Chondrocyte (in vitro differentiated cells): ENCODE measurements around the gene SCAND1. TPM values are rescaled to one million over a fixed set of nuclear protein-coding genes. Genes with fewer than 3 reads are reported as not detected.
"Not testable (repeated sequence)": the region's sequence is repeated elsewhere in the genome, so short reads cannot be mapped to it uniquely, and the experiment has no call there.

Source experiments
- DNase-seq: peaks from one replicate; pipeline ENCODE4 v3.0.0; 2021; ENCODE audit warnings: mixed read lengths, low spot score
- H3K27ac Mint-ChIP-seq: one replicate; pipeline ENCODE4 v1.8.0; 2021; ENCODE audit warnings: mild to moderate bottlenecking, moderate library complexity, mixed read lengths; ENCODE audit not compliant: unreplicated experiment
- H3K27me3 Mint-ChIP-seq: 2 replicates; pipeline ENCODE4 v1.8.0; 2021; ENCODE audit warnings: low read depth, mixed read lengths
- H3K36me3 Mint-ChIP-seq: 2 replicates; pipeline ENCODE4 v1.8.0; 2021; ENCODE audit warnings: low read depth, mixed read lengths
- H3K4me1 Mint-ChIP-seq: 2 replicates; pipeline ENCODE4 v1.8.0; 2021; ENCODE audit warnings: low read depth, mild to moderate bottlenecking, mixed read lengths
- H3K4me3 Mint-ChIP-seq: one replicate; pipeline ENCODE4 v1.8.0; 2021; ENCODE audit warnings: mild to moderate bottlenecking, moderate library complexity, mixed read lengths; ENCODE audit not compliant: unreplicated experiment
- H3K9me3 Mint-ChIP-seq: 2 replicates; pipeline ENCODE4 v1.8.0; 2021; ENCODE audit warnings: low read depth, mixed read lengths
- total RNA-seq: library from RNA; stranded (reverse); gene quantifications from 3 replicates; pipeline ENCODE4 v1.2.1, GENCODE V29; 2021
- TF ChIP-seq, protein P1 (sequence below): fragments of 200-600 bp; sonication (generic); IDR thresholded peaks from 2 replicates; pipeline ENCODE4 v1.5.0; 2021; ENCODE audit warnings: antibody characterized with exemption, mild to moderate bottlenecking, moderate library complexity

The SCAND1 gene
- total RNA-seq, 1 donor from 2014 or later, result 58.1 TPM

DNA sequence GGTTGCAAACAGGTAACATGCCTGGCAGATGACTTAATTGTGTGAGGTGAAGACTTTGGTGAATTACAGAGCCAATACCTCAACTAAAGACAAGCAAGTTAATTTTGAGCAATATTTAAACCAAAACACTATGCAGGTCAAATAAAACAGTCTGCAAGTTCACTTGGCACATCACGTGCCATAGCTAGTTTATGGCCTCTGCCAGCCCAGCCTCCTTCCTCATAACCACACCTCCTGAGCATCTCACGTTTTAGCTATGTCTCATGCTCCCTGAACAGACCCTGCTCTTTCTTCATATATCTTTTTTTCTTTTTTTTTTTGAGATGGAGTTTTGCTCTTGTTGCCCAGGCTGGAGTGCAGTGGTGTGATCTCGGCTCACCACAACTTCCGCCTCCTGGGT, 9.6 kb upstream of the SCAND1 start:
- H3K4me3 Mint-ChIP-seq, result no peak overlapping the region
- H3K4me1 Mint-ChIP-seq, result no peaks in the 10 kb centered on the region
- H3K9me3 Mint-ChIP-seq, result peaks cover 2% of the 10 kb centered on the region
- DNase-seq, result no peak
- H3K36me3 Mint-ChIP-seq, result peaks cover 2% of the 10 kb centered on the region
- TF ChIP-seq, protein P1, sequence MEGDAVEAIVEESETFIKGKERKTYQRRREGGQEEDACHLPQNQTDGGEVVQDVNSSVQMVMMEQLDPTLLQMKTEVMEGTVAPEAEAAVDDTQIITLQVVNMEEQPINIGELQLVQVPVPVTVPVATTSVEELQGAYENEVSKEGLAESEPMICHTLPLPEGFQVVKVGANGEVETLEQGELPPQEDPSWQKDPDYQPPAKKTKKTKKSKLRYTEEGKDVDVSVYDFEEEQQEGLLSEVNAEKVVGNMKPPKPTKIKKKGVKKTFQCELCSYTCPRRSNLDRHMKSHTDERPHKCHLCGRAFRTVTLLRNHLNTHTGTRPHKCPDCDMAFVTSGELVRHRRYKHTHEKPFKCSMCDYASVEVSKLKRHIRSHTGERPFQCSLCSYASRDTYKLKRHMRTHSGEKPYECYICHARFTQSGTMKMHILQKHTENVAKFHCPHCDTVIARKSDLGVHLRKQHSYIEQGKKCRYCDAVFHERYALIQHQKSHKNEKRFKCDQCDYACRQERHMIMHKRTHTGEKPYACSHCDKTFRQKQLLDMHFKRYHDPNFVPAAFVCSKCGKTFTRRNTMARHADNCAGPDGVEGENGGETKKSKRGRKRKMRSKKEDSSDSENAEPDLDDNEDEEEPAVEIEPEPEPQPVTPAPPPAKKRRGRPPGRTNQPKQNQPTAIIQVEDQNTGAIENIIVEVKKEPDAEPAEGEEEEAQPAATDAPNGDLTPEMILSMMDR, result no peak
- H3K27ac Mint-ChIP-seq, result no peak overlapping the region
- H3K27me3 Mint-ChIP-seq, result no peaks in the 10 kb centered on the region

DNA sequence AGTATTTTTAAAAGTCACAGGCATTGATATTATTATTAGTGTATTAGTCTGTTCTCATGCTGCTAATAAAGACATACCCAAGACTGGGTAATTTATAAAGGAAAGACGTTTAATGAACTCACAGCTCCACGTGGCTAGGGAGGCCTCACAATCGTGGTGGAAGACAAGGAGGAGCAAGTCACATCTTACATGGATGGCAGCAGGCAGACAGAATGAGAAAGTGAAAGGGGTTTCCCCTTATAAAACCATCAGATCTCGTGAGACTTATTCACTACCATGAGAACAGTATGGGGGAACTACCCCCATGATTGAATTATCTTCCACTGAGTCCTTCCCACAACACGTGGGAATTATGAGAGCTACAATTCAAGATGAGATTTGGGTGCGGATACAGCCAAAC, 5.0 kb upstream of the SCAND1 start:
- DNase-seq, H3K9me3 Mint-ChIP-seq, H3K4me1 Mint-ChIP-seq, H3K27ac Mint-ChIP-seq, H3K27me3 Mint-ChIP-seq, H3K36me3 Mint-ChIP-seq, H3K4me3 Mint-ChIP-seq: not testable (repeated sequence)

DNA sequence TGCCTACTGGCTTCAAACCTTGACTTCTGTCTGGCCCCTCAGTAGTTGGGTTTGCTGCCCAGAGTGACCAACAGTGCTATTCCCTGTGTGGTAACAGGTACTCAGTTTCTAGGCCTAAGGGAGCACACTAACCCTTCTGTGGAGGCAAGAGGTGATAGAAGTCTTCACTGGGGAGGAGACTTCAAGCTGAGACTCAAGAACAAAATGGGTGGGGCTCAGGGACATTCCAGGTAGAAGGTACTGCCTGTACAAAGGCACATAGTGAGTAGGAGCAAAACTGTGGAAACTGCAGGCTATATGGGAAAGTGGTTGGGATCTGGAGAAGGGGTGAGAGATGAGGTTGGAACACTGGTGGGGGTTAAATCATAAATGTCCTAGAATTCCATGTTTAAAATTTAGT, 2.3 kb upstream of the SCAND1 start:
- Mint-ChIP-seq H3K4me1 (peaks cover 16% of the 10 kb centered on the region), H3K36me3 (peaks cover 2% of the 10 kb centered on the region), H3K27me3 (no peaks in the 10 kb centered on the region), H3K27ac (no peak overlapping the region), H3K9me3 (peaks cover 2% of the 10 kb centered on the region), H3K4me3 (no peak overlapping the region)
- TF ChIP-seq, protein P1, result no peak
- no peak for DNase-seq

DNA sequence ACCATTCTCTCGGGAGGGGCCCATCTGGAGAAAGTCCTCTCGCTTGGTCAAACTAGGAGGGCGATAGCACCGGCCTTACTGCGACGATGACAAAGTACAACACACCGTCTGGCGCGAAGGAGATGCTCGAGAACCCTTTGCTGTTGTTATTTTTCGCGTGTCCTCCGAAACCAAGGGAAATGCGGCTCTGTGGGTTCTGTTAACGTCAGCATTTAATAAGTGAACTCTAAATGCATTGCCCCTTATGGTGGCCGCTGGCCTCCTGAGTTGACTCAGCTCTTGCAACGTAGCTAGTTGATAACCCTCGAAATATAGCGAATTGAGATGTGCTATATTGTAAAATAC, 577 bp upstream of the SCAND1 start:
- Mint-ChIP-seq H3K36me3 (peaks cover 2% of the 10 kb centered on the region), H3K9me3 (peaks cover 2% of the 10 kb centered on the region), H3K4me3 (peak overlapping the region; percentile 99), H3K27ac (peak overlapping the region; percentile 99), H3K27me3 (no peaks in the 10 kb centered on the region), H3K4me1 (peaks cover 16% of the 10 kb centered on the region)
- TF ChIP-seq, protein P1, result no peak
- no peak for DNase-seq

DNA sequence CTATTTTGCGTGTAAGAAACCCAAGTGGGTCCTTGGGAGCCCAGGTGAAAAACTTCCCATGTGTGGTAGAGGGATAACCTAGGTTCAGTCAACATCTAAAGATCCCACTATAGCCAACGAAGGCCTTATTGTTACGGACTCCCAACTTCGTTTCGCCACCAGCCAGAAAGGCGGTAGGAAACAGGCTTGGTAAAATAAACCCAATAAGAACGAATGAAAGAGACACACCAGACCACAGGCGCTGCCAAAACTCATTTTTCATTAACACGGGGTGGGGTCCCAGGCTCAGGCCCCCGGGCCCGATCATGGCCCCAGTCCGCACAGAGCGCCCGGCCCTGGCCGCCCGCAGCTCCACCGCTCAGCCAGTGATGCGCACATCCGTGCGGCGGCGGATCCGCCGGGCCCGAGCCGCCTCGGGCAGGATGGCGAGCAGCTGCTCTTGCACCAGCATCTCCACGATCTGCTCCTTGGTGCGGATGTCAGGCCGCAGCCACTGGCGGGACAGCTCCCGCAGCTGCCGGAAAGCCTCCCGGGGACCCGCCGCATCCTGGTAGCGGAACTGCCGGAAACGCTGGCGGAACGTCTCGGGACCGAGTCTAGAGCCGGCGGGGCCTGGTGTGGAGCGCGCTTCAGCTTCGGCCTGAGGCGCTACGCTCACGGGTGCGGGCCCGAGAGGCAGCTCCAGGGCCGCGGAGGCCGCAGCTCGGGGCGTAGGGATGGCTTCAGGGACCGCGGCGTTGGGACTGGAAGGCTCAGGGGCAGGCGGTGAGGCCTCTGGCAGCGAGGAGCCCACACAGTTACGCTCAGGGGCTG, 709 bp downstream of the SCAND1 start:
- H3K27me3 Mint-ChIP-seq, result no peaks in the 10 kb centered on the region
- H3K9me3 Mint-ChIP-seq, result no peaks in the 10 kb centered on the region
- no peaks in the 10 kb centered on the region for H3K36me3 Mint-ChIP-seq
- peak overlapping the region; percentile 99 for H3K27ac Mint-ChIP-seq
- H3K4me3 Mint-ChIP-seq, result peak overlapping the region; percentile 99
- TF ChIP-seq, protein P1, result no peak
- peak; percentile 95 for DNase-seq
- peaks cover 19% of the 10 kb centered on the region for H3K4me1 Mint-ChIP-seq
